ENCODE results near the gene MACROD2. TPM values are rescaled to one million over a fixed set of nuclear protein-coding genes. Genes with fewer than 3 reads are reported as not detected.
A peak's percentile ranks its signal among the peaks of the same experiment; 100 is the strongest.

MACROD2 gene
- total RNA-seq, 2 donors from 2014 or later, result 0.94 to 10.4 TPM

- Histone ChIP-seq H3K9me3 (no peaks in the 10 kb centered on the region), H3K4me3 (no peak overlapping the region), H3K4me1 (no peaks in the 10 kb centered on the region), H3K27me3 (no peaks in the 10 kb centered on the region), H3K27ac (no peak overlapping the region), H3K36me3 (no peaks in the 10 kb centered on the region)
- DNase-seq (ENCODE audit: low spot score), result no peak
- TF ChIP-seq CTCF (IDR thresholded peaks at IDR 0.05), result no peak
These were observed 132.4 kb downstream of the MACROD2 start for GRCh38 chr20:14127514-14128223.

- H3K36me3 ChIP-seq, result no peaks in the 10 kb centered on the region
- no peak for TF ChIP-seq CTCF (IDR thresholded peaks at IDR 0.05)
These were observed 138.7 kb downstream of the MACROD2 start for GRCh38 chr20:14134004-14134403.

GRCh38 chr20:14142171-14142570, 146.9 kb downstream of the MACROD2 start:
- DNase-seq (ENCODE audit: low spot score), result no peak
- Histone ChIP-seq H3K4me1 (no peaks in the 10 kb centered on the region), H3K27me3 (no peaks in the 10 kb centered on the region), H3K36me3 (no peaks in the 10 kb centered on the region), H3K4me3 (no peak overlapping the region), H3K27ac (no peak overlapping the region), H3K9me3 (no peaks in the 10 kb centered on the region)
- peak in 1 of 2 donors; percentile 63 for TF ChIP-seq CTCF (IDR thresholded peaks at IDR 0.05)

More at GRCh38 chr20:14134004-14134403, 138.7 kb downstream of the MACROD2 start:
- Histone ChIP-seq H3K27me3 (no peaks in the 10 kb centered on the region), H3K4me3 (no peak overlapping the region), H3K27ac (no peak overlapping the region), H3K4me1 (no peaks in the 10 kb centered on the region), H3K9me3 (no peaks in the 10 kb centered on the region)
- DNase-seq (ENCODE audit: low spot score), result no peak

- TF ChIP-seq CTCF (IDR thresholded peaks at IDR 0.05), result no peak
- no peak overlapping the region for H3K27ac ChIP-seq
- no peaks in the 10 kb centered on the region for H3K4me1 ChIP-seq
- no peaks in the 10 kb centered on the region for H3K36me3 ChIP-seq
- H3K4me3 ChIP-seq, result no peak overlapping the region
- H3K9me3 ChIP-seq, result no peaks in the 10 kb centered on the region
- no peaks in the 10 kb centered on the region for H3K27me3 ChIP-seq
- DNase-seq (ENCODE audit: low spot score), result no peak
These were observed 147.8 kb downstream of the MACROD2 start for GRCh38 chr20:14142964-14143627.

GRCh38 chr20:14148042-14148441, 152.7 kb downstream of the MACROD2 start:
- no peaks in the 10 kb centered on the region for H3K9me3 ChIP-seq
- H3K36me3 ChIP-seq, result no peaks in the 10 kb centered on the region
- H3K27ac ChIP-seq, result no peak overlapping the region
- H3K4me3 ChIP-seq, result no peak overlapping the region
- DNase-seq (ENCODE audit: low spot score), result no peak
- no peaks in the 10 kb centered on the region for H3K27me3 ChIP-seq
- H3K4me1 ChIP-seq, result no peaks in the 10 kb centered on the region
- TF ChIP-seq CTCF (IDR thresholded peaks at IDR 0.05), result no peak

Data from right atrium auricular region (tissue), 2 donors.